ENCODE results near the gene BPTF. TPM values are rescaled to one million over a fixed set of nuclear protein-coding genes. Genes with fewer than 3 reads are reported as not detected.
"Not testable (repeated sequence)": the region's sequence is repeated elsewhere in the genome, so short reads cannot be mapped to it uniquely, and the experiment has no call there.

BPTF gene
- total and polyA plus RNA-seq, 2 of the 8 experiments (the other 6 are each of a cell fraction or from before 2014, with no cell fraction given): 107 to 228 TPM

DNA sequence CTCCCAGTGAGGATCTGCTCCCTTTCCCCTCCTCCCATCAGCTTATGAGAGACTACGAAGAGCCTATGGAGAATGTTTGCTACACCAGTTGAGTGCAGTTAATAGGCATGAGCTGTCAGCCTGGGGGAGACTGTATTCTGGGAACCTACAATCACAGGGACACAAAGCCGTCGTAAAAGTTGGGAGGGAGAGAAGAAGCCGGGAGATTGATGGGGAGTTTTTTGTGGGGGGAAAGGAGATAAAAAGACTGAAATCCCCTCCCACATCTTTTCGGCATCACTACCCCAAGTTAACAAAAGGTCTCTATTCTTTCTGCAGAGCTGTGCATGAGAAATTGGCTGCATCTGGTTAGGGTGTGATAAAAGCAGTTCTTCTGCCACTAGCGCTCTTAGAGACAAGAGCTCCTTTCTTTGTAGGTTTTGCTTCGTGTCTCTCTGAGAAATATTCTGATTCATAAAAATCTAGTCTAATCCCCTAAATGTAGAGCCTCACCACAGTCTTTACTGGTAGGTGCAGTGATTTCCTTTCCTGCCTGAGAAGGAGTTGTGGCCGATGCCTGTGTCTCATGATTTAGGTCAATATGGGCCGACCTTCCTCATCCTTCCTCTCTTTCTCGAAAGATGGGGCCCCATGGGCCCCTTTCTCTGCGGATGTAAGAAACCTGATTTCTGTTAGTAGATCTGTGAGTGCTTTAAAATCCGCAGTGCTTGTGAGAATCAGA is 77.4 kb downstream of the BPTF start (continued):
- TF ChIP-seq KDM4A (IDR thresholded peaks at IDR 0.05; ENCODE audit: low read depth, low read length, severe bottlenecking) (no peak), NRF1 (IDR thresholded peaks at IDR 0.05; ENCODE audit: low read depth, low read length) (no peak), GTF2F1 (IDR thresholded peaks at IDR 0.05; ENCODE audit: borderline replicate concordance, low read depth, low read length) (no peak), YY1 (IDR thresholded peaks at IDR 0.05; ENCODE audit: low read depth, low read length) (no peak), BCL11A (IDR thresholded peaks at IDR 0.05; ENCODE audit: low read depth in 2 of 2, low read length in 2 of 2) (no peak), JUN (IDR thresholded peaks at IDR 0.05; ENCODE audit: low read depth, low read length) (no peak), RAD21 (IDR thresholded peaks at IDR 0.05 in 1 of 2, conservative IDR thresholded peaks at IDR 0.05 in 1 of 2; ENCODE audit: low read depth in 2 of 2, low read length in 2 of 2) (no peak), ASH2L (IDR thresholded peaks at IDR 0.05; ENCODE audit: low read length) (no peak)
- TF ChIP-seq, protein P1, sequence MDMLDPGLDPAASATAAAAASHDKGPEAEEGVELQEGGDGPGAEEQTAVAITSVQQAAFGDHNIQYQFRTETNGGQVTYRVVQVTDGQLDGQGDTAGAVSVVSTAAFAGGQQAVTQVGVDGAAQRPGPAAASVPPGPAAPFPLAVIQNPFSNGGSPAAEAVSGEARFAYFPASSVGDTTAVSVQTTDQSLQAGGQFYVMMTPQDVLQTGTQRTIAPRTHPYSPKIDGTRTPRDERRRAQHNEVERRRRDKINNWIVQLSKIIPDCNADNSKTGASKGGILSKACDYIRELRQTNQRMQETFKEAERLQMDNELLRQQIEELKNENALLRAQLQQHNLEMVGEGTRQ (IDR thresholded peaks at IDR 0.05; ENCODE audit: low read length): no peak

DNA sequence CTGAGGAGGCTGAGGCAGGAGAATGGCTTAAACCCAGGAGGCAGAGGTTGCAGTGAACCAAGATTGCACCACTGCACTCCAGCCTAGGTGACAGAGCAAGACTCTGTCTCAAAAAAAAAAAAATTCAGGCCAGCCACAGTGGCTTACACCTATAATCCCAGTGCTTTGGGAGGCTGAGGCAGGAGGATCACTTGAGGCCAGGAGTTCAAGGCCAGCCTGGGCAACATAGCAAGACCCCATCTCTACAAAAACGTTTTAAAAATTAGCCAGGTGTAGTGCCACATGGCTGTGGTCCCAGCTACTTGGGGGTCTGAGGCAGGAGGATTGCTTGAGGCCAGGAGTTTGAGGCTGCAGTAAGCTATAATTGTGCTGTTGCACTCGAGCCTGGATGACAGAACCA is 80.0 kb downstream of the BPTF start:
- FAIRE-seq; CTCF ChIA-PET (ENCODE audit: partially characterized antibody): not testable (repeated sequence)
- peaks cover 4 to 75% (median 42%) of the 10 kb centered on the region in 4 experiments for H3K36me3 ChIP-seq (ENCODE audit: control insufficient read depth in 2 of 4, insufficient read depth in 4 of 4, low read length in 3 of 4)

More for the DNA sequence above, 80.0 kb downstream of the BPTF start:
- H3K23ac ChIP-seq (ENCODE audit: insufficient read length); H2BK15ac ChIP-seq (ENCODE audit: low read length); H4K5ac ChIP-seq (ENCODE audit: insufficient read length, low read depth, low read length); H3K23me2 ChIP-seq (ENCODE audit: low read depth, low read length); H3K9ac ChIP-seq (replicated peaks in 1 of 4; ENCODE audit: extremely low read depth in 1 of 4, low read depth in 3 of 4, low read length in 3 of 4); H3K4ac ChIP-seq (replicated peaks; ENCODE audit: insufficient read length, low read depth, low read length); H3K4me1 ChIP-seq (replicated peaks in 1 of 4; ENCODE audit: control insufficient read depth in 3 of 4, insufficient read depth in 4 of 4, low read length in 3 of 4); H2BK120ac ChIP-seq (replicated peaks; ENCODE audit: low read depth, low read length); H4K91ac ChIP-seq (replicated peaks; ENCODE audit: insufficient read length, low read length); H3K18ac ChIP-seq (ENCODE audit: extremely low read depth, low read length); H3K4me2 ChIP-seq (ENCODE audit: insufficient read depth in 1 of 2, low read depth in 2 of 2, low read length in 2 of 2); H2AK5ac ChIP-seq (ENCODE audit: low read depth, low read length); H3K79me2 ChIP-seq (ENCODE audit: control insufficient read depth in 1 of 2, insufficient read depth in 2 of 2, low read length in 2 of 2); DNase-seq (ENCODE audit: low read depth in 1 of 2, low spot score in 2 of 2); H3K79me1 ChIP-seq (ENCODE audit: low read depth, low read length); H2BK12ac ChIP-seq (ENCODE audit: low read depth, low read length); H3K56ac ChIP-seq (replicated peaks; ENCODE audit: insufficient read length, low read depth, low read length); H2BK5ac ChIP-seq (ENCODE audit: low read depth, low read length); H4K8ac ChIP-seq (ENCODE audit: extremely low read depth, insufficient read depth, low read length); H4K20me1 ChIP-seq (replicated peaks in 1 of 2; ENCODE audit: control insufficient read depth in 1 of 2, insufficient read depth in 2 of 2, low read length in 2 of 2); H3K27ac ChIP-seq (ENCODE audit: low read depth, low read length); H3K9me3 ChIP-seq (ENCODE audit: insufficient read depth in 2 of 2, low read depth in 1 of 2, low read length in 1 of 2); H3K4me3 ChIP-seq (ENCODE audit: extremely low read depth in 1 of 4, insufficient read depth in 2 of 4, low read depth in 3 of 4, low read length in 4 of 4); H3K27me3 ChIP-seq (replicated peaks in 1 of 4; ENCODE audit: control insufficient read depth in 3 of 4, extremely low read depth in 1 of 4, insufficient read depth in 3 of 4, low read length in 3 of 4); H2AFZ ChIP-seq (ENCODE audit: low read length); H2BK20ac ChIP-seq (ENCODE audit: low read length); POLR2A ChIA-PET (ENCODE audit: partially characterized antibody); H3K14ac ChIP-seq (ENCODE audit: insufficient read length): not testable (repeated sequence)
- WGBS, 2 experiments (ENCODE audit: extremely low coverage in 1 of 2, insufficient coverage in 1 of 2, insufficient read length in 1 of 2, insufficient replicate concordance in 2 of 2, low coverage in 1 of 2, low lambda C conversion rate in 2 of 2, missing lambda C conversion rate in 1 of 2): 89% methylated on average over 2 of the region's 2 CpGs; no CpG with 5 or more reads in 1 of the 2 experiments
